ENCODE data around the gene ZNF550. TPM values are rescaled to one million over a fixed set of nuclear protein-coding genes. Genes with fewer than 3 reads are reported as not detected.

Gene ZNF550
- total and polyA plus RNA-seq, 9 of the 15 experiments (the other 6 are each of a cell fraction or from before 2014, with no cell fraction given), result 1.6 to 11.8 (median 4.3) TPM

GRCh38 chr19:57599761-57600383 is 40.2 kb upstream of the ZNF550 start, which contains the start of gene ZNF530 (continued):
- TF ChIP-seq GMEB1 (CRISPR knock-in tag; IDR thresholded peaks at IDR 0.05), result peak; percentile 61
- TF ChIP-seq JUND (IDR thresholded peaks at IDR 0.05; ENCODE audit: borderline replicate concordance, low read depth, low read length), result peak; percentile 43; the same call in 1 of the 2 replicates
- TF ChIP-seq JUND (tag; IDR thresholded peaks at IDR 0.05; ENCODE audit: borderline replicate concordance, low read depth, low read length), result 0 out of 3 replicates have a peak, but pooled peaks have one; percentile 18
- TF ChIP-seq ATF1 (CRISPR knock-in tag; IDR thresholded peaks at IDR 0.05), result no peak
- peak; percentile 65; the same call in 1 of the 2 replicates for TF ChIP-seq ATF1 (tag; IDR thresholded peaks at IDR 0.05)
- no peak for TF ChIP-seq PPARD (CRISPR knock-in tag; IDR thresholded peaks at IDR 0.05)
- TF ChIP-seq ZBTB9 (CRISPR knock-in tag; IDR thresholded peaks at IDR 0.05), result no peak
- TF ChIP-seq PHF20 (IDR thresholded peaks at IDR 0.05; ENCODE audit: partially characterized antibody), result peak; percentile 81
- no peak for TF ChIP-seq TEAD1 (CRISPR knock-in tag; IDR thresholded peaks at IDR 0.05)
- no peak for TF ChIP-seq ETV6 (IDR thresholded peaks at IDR 0.05; ENCODE audit: borderline replicate concordance in 1 of 2, low read depth in 2 of 2, low read length in 1 of 2)
- 0 out of 2 replicates have a peak, but pooled peaks have one; percentile 16 for TF ChIP-seq ETV6 (CRISPR knock-in tag; IDR thresholded peaks at IDR 0.05; ENCODE audit: borderline replicate concordance)
- no peak for TF ChIP-seq PCBP2 (IDR thresholded peaks at IDR 0.05; ENCODE audit: low read depth, low read length, poor library complexity, severe bottlenecking)
- TF ChIP-seq POLR2AphosphoS5 (IDR thresholded peaks at IDR 0.05; ENCODE audit: control insufficient read depth, insufficient read depth, low read depth, low read length), result peak; percentile 50; the same call in 1 of the 2 replicates
- peak; percentile 91 for TF ChIP-seq NFIX (CRISPR knock-in tag; IDR thresholded peaks at IDR 0.05; ENCODE audit: low read depth)
- 0 out of 2 replicates have a peak, but pooled peaks have one; percentile 18 for TF ChIP-seq ZBED1 (IDR thresholded peaks at IDR 0.05)
- no peak for TF ChIP-seq MEF2A (IDR thresholded peaks at IDR 0.05; ENCODE audit: control insufficient read depth, low read depth, low read length)
- TF ChIP-seq ELK3 (CRISPR knock-in tag; IDR thresholded peaks at IDR 0.05), result no peak
- peak; percentile 76 to 80 for TF ChIP-seq SIX5 (IDR thresholded peaks at IDR 0.05; ENCODE audit: borderline replicate concordance in 1 of 2, insufficient read depth in 1 of 2, low read depth in 1 of 2, low read length in 2 of 2)
- TF ChIP-seq ZNF23 (CRISPR knock-in tag; IDR thresholded peaks at IDR 0.05), result no peak
- TF ChIP-seq SNAPC5 (CRISPR knock-in tag; IDR thresholded peaks at IDR 0.05), result no peak
- peak; percentile 67; the same call in 1 of the 2 replicates for TF ChIP-seq POLR2A (conservative IDR thresholded peaks at IDR 0.05)
- peak; percentile 92 for TF ChIP-seq SAP30 (IDR thresholded peaks at IDR 0.05; ENCODE audit: borderline replicate concordance, insufficient read depth, low read depth, low read length, poor library complexity, severe bottlenecking)
- TF ChIP-seq NR3C1 (CRISPR knock-in tag; IDR thresholded peaks at IDR 0.05), result no peak

Data from K562 (cell line).